ENCODE data around the gene MRPL51. TPM values are rescaled to one million over a fixed set of nuclear protein-coding genes. Genes with fewer than 3 reads are reported as not detected.

Gene MRPL51
- total and polyA plus RNA-seq, 2 of the 8 experiments (the other 6 are each of a cell fraction or from before 2014, with no cell fraction given) = 119 to 331 TPM

DNA sequence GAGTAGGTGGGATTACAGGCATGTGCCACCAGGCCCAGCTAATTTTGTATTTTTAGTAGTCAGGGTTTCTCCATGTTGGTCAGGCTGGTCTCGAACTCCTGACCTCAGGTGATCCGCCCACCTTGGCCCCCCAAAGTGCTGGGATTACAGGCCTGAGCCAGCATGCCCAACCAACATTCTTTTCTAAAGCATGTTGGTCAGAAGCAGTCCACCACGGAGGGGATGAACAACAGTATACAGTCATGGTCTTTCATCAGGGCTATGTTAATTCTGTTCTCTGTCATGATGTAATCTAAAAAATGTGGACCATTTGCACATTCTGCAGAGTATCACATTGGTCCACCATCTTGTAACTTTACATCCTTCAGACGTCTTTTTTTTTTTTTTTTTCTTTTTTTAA, 3.6 kb downstream of the MRPL51 start:
- TF ChIP-seq HDAC2 (IDR thresholded peaks at IDR 0.05; ENCODE audit: borderline replicate concordance in 1 of 2, low read depth in 2 of 2, low read length in 2 of 2) (no peak), JUN (IDR thresholded peaks at IDR 0.05; ENCODE audit: low read depth, low read length) (no peak), SP1 (IDR thresholded peaks at IDR 0.05; ENCODE audit: low read depth, low read length) (no peak), CHD1 (IDR thresholded peaks at IDR 0.05; ENCODE audit: low read depth, low read length) (no peak), CEBPB (IDR thresholded peaks at IDR 0.05; ENCODE audit: low read depth, low read length) (no peak), NRF1 (IDR thresholded peaks at IDR 0.05; ENCODE audit: low read depth, low read length) (no peak)
- TF ChIP-seq, protein P1, sequence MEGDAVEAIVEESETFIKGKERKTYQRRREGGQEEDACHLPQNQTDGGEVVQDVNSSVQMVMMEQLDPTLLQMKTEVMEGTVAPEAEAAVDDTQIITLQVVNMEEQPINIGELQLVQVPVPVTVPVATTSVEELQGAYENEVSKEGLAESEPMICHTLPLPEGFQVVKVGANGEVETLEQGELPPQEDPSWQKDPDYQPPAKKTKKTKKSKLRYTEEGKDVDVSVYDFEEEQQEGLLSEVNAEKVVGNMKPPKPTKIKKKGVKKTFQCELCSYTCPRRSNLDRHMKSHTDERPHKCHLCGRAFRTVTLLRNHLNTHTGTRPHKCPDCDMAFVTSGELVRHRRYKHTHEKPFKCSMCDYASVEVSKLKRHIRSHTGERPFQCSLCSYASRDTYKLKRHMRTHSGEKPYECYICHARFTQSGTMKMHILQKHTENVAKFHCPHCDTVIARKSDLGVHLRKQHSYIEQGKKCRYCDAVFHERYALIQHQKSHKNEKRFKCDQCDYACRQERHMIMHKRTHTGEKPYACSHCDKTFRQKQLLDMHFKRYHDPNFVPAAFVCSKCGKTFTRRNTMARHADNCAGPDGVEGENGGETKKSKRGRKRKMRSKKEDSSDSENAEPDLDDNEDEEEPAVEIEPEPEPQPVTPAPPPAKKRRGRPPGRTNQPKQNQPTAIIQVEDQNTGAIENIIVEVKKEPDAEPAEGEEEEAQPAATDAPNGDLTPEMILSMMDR (IDR thresholded peaks at IDR 0.05; ENCODE audit: control extremely low read depth in 1 of 3, insufficient read depth in 1 of 3, low read depth in 1 of 3, low read length in 3 of 3) = no peak
- Histone ChIP-seq H2BK20ac (ENCODE audit: low read length) (no peak overlapping the region), H3K4me2 (ENCODE audit: insufficient read depth in 1 of 2, low read depth in 2 of 2, low read length in 2 of 2) (no peak overlapping the region), H3K27ac (ENCODE audit: low read depth, low read length) (no peak overlapping the region), H3K4me1 (replicated peaks in 1 of 4; ENCODE audit: control insufficient read depth in 3 of 4, insufficient read depth in 4 of 4, low read length in 3 of 4) (peaks cover 0 to 6% (median 1%) of the 10 kb centered on the region in 4 experiments; a peak in 3 of 7 replicates), H3K27me3 (replicated peaks in 1 of 4; ENCODE audit: control insufficient read depth in 3 of 4, extremely low read depth in 1 of 4, insufficient read depth in 3 of 4, low read length in 3 of 4) (no peaks in the 10 kb centered on the region), H3K14ac (ENCODE audit: insufficient read length) (no peak overlapping the region), H3K18ac (ENCODE audit: extremely low read depth, low read length) (no peak overlapping the region), H3K79me2 (ENCODE audit: control insufficient read depth in 1 of 2, insufficient read depth in 2 of 2, low read length in 2 of 2) (peaks cover 0 to 17% of the 10 kb centered on the region in 2 experiments; a peak in 3 of 4 replicates), H3K9me3 (ENCODE audit: insufficient read depth in 2 of 2, low read depth in 1 of 2, low read length in 1 of 2) (no peaks in the 10 kb centered on the region), H3K36me3 (ENCODE audit: control insufficient read depth in 2 of 4, insufficient read depth in 4 of 4, low read length in 3 of 4) (peaks cover 0 to 10% (median 0%) of the 10 kb centered on the region in 4 experiments; a peak in 2 of 8 replicates), H4K91ac (replicated peaks; ENCODE audit: insufficient read length, low read length) (no peak overlapping the region), H3K4ac (replicated peaks; ENCODE audit: insufficient read length, low read depth, low read length) (no peak overlapping the region), H3K23ac (ENCODE audit: insufficient read length) (no peak overlapping the region), H3K79me1 (ENCODE audit: low read depth, low read length) (no peaks in the 10 kb centered on the region; the same call in 1 of the 2 replicates), H4K20me1 (replicated peaks in 1 of 2; ENCODE audit: control insufficient read depth in 1 of 2, insufficient read depth in 2 of 2, low read length in 2 of 2) (no peaks in the 10 kb centered on the region), H3K23me2 (ENCODE audit: low read depth, low read length) (peaks cover 7% of the 10 kb centered on the region), H2AFZ (ENCODE audit: low read length) (no peak overlapping the region), H2BK120ac (replicated peaks; ENCODE audit: low read depth, low read length) (no peak overlapping the region), H2BK15ac (ENCODE audit: low read length) (no peak overlapping the region), H3K4me3 (ENCODE audit: extremely low read depth in 1 of 4, insufficient read depth in 2 of 4, low read depth in 3 of 4, low read length in 4 of 4) (no peak overlapping the region), H2BK5ac (ENCODE audit: low read depth, low read length) (no peak overlapping the region), H3K9ac (replicated peaks in 1 of 4; ENCODE audit: extremely low read depth in 1 of 4, low read depth in 3 of 4, low read length in 3 of 4) (no peak overlapping the region), H2BK12ac (ENCODE audit: low read depth, low read length) (no peak overlapping the region), H4K8ac (ENCODE audit: extremely low read depth, insufficient read depth, low read length) (no peak overlapping the region), H3K56ac (replicated peaks; ENCODE audit: insufficient read length, low read depth, low read length) (no peak overlapping the region), H4K5ac (ENCODE audit: insufficient read length, low read depth, low read length) (no peak overlapping the region), H2AK5ac (ENCODE audit: low read depth, low read length) (no peak overlapping the region)
- CTCF ChIA-PET (ENCODE audit: partially characterized antibody) = interaction anchor here (1.5 kb wide), 1 partner anchor 65 kb away, joined by 5 read pairs; no protein-coding TSS in a partner anchor
- FAIRE-seq (no peak), DNase-seq (ENCODE audit: low read depth in 1 of 2, low spot score in 2 of 2) (no peak)
- 92% methylated on average over 3 of the region's 4 CpGs; no CpG with 5 or more reads in 1 of the 2 experiments for WGBS, 2 experiments (ENCODE audit: extremely low coverage in 1 of 2, insufficient coverage in 1 of 2, insufficient read length in 1 of 2, insufficient replicate concordance in 2 of 2, low coverage in 1 of 2, low lambda C conversion rate in 2 of 2, missing lambda C conversion rate in 1 of 2)
- POLR2A ChIA-PET (ENCODE audit: partially characterized antibody) = interaction anchor here (0.7 to 3.7 kb wide), 5 partner anchors 11 to 161 kb away, joined by 3 to 18 read pairs (median 9); partner anchors contain the start of genes GAPDH and VAMP1

Measured in H1 (cell line).